GM12873 (cell line): Measurements from ENCODE around the gene KRT1.

ENCODE experiments used
- TF ChIP-seq, protein P1 (sequence below): IDR thresholded peaks from 2 replicates; pipeline ENCODE4 v1.5.1; 2012; ENCODE audit warnings: low read depth, mild to moderate bottlenecking, moderate library complexity, low read length, control low read depth; ENCODE audit not compliant: insufficient read depth; ENCODE audit errors: missing control alignments

KRT1 gene

DNA sequence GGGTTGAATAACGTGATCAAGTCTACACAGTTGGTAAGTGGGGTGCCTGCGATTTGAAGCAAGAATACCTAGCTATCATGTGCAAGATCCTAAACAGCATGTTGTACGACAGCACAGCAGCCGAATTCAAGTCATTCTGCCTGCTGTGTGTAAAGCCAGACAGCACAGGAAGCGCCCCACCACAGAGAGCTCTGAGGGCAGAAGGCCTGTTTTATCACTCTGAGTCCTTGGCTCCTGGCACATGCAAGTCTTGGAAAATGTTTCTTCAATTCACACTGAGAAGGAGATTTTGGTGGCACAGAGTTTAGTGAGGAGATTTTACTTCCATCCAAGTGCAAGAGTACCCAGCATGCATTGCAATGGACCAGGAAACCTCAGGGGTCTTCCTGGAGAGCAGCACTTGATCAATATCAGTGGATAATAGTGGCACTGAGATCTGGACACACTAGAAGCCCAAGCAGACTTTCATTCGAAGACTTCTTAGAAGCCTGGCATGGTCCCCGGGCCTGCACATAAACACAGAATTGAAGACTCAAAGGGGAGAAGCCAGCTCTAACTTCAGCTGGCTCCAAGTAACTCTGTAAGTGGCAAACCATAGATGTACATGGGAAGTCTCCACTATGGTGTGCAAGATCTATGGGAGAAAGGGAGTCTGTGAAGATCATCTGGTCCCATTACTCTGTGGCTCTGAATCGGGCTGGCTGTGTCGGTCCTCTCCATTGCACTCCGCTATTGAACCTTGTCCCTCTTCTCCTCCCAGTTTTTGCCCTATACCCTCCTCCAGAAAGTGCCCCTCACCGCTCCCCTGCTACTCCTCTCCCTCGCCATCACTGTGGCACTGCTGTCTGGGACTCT is 1.5 kb upstream of the KRT1 start:
- TF ChIP-seq, protein P1, sequence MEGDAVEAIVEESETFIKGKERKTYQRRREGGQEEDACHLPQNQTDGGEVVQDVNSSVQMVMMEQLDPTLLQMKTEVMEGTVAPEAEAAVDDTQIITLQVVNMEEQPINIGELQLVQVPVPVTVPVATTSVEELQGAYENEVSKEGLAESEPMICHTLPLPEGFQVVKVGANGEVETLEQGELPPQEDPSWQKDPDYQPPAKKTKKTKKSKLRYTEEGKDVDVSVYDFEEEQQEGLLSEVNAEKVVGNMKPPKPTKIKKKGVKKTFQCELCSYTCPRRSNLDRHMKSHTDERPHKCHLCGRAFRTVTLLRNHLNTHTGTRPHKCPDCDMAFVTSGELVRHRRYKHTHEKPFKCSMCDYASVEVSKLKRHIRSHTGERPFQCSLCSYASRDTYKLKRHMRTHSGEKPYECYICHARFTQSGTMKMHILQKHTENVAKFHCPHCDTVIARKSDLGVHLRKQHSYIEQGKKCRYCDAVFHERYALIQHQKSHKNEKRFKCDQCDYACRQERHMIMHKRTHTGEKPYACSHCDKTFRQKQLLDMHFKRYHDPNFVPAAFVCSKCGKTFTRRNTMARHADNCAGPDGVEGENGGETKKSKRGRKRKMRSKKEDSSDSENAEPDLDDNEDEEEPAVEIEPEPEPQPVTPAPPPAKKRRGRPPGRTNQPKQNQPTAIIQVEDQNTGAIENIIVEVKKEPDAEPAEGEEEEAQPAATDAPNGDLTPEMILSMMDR: no peak

DNA sequence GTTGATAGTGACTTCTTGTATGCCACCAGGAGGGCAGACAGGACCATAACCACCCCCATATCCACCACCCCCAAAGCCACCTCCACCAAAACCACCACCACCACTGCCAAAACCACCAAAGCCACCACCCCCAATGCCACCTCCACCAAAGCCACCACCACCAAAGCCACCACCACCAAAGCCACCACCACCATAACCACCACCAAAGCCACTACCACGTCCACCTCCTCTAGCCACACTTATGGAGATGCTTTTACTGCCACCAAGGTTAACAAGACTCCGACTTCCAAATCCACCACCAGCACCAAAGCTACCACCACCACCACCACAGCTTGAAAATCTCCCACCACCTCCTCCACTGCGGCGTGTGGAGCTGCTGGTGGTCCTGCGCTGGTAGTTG is 332 bp downstream of the KRT1 start:
- TF ChIP-seq, protein P1: no peak

DNA sequence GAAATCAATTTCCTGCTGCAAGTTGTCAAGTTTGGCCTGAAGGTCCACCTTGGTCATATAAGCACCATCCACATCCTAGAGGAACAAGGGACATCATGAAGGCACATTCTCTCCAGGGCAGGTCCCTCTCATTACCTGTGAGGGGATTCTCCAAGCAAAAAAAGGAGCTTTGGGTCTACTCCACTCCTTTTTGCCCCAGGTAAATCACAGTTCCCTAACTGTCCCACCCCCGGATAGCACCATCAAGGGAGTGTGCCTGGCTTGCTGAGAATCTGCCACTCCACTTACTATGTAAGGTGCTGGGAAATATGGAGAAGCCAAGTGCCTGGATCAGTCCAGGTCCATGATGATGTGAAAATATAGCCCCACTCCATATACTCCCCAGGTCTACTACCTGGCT is 2.5 kb downstream of the KRT1 start:
- TF ChIP-seq, protein P1: no peak

DNA sequence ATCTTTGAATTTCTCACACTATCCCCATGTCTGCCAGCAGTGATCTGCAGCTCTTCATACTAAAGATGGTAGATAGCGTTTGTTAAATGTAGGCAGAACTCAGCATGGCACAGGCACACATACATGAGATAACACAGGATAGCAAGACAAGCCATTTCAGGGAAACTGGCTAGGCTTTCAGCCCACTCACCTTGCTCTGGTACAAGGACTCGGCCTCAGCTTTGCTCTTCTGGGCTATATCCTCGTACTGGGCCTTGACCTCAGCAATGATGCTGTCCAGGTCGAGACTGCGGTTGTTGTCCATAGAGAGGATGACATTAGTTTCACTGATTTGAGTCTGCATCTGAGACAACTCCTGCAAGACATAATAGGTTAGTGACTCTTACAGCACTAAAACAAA is 3.1 kb downstream of the KRT1 start:
- TF ChIP-seq, protein P1: no peak

DNA sequence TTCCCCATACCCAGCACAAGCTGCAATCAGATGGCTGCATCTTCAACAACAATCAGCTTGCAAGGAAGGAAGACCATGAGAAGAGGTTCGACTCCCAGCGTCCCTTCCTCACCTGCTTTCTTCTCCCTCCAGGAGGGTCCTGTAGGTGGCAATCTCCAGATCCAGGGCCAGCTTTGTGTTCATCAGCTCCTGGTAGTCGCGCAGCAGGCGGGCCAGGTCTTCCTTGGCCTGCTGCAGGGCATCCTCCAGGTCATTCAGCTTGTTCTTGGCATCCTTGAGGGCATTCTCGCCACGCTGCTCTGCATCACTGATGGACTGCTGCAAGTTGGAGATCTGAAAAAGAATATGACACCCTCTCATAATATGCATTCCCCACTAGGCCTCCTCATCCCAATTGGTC is 4.0 kb downstream of the KRT1 start:
- TF ChIP-seq, protein P1: no peak

DNA sequence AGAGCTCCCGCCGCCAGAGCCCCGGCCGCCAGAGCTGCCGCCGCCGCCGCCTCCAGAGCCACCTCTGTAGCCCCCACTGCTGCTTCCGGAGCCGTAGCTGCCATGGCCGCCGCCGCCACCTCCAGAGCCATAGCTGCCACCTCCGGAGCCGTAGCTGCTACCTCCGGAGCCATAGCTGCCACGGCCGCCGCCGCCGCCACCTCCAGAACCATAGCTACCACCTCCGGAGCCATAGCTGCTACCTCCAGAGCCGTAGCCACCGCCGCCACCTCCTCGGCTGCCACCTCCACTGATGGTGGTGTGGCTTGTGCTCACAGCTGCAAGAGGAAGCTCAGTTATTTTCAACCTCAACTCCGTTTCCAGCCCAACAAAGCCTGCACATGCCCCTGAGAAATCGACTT is 4.9 kb downstream of the KRT1 start:
- TF ChIP-seq, protein P1: no peak

DNA sequence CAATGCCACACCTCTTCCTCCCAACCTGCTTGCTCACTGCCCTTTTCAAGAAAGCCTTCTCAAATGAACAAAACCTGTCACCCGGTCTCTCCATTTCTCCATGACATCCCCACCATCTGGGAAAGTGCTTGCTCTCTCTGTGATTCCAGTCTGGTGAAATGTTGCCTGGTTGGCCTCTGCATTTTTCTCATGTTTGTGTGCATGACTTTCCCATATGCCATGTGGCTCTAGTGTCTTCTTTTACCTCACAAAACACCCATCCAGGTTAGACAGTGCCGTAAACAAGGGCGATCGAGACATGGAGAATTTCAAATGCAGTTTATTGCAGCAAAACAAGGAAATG is 5.8 kb downstream of the KRT1 start:
- TF ChIP-seq, protein P1: no peak
